Smooth muscle cell (in vitro differentiated cells): ENCODE results near the gene LRRTM4. TPM values are rescaled to one million over a fixed set of nuclear protein-coding genes. Genes with fewer than 3 reads are reported as not detected.
"Not testable (repeated sequence)": the region's sequence is repeated elsewhere in the genome, so short reads cannot be mapped to it uniquely, and the experiment has no call there.

Experiments used
- DNase-seq: peaks from one replicate; lab custom pipeline; 2025; ENCODE audit not compliant: unreplicated experiment; lab: John Stamatoyannopoulos, UW
- H2AFZ ChIP-seq: fragments of 200-600 bp; sonication (generic); 2 replicates; pipeline ENCODE4 v1.6.0; 2016; ENCODE audit warnings: antibody characterized with exemption, low read depth, mild to moderate bottlenecking
- H3F3A ChIP-seq: fragments of 200-600 bp; sonication (generic); 2 replicates; pipeline ENCODE4 v1.6.0; 2017; ENCODE audit warnings: antibody characterized with exemption, low read depth
- H3K27ac ChIP-seq: fragments of 200-600 bp; sonication (generic); 2 replicates; pipeline ENCODE4 v1.5.1; 2016; ENCODE audit warnings: low read depth, mild to moderate bottlenecking
- H3K27me3 ChIP-seq: fragments of 200-600 bp; sonication (generic); 2 replicates; pipeline ENCODE4 v1.6.1; 2016; ENCODE audit warnings: low read depth, mild to moderate bottlenecking
- H3K36me3 ChIP-seq: fragments of 200-600 bp; sonication (generic); 2 replicates; pipeline ENCODE4 v1.5.1; 2016; ENCODE audit warnings: low read depth
- H3K4me1 ChIP-seq: fragments of 200-600 bp; sonication (generic); 2 replicates; pipeline ENCODE4 v1.5.1; 2016; ENCODE audit warnings: low read depth
- H3K4me2 ChIP-seq: fragments of 200-600 bp; sonication (generic); 2 replicates; pipeline ENCODE4 v1.6.0; 2016; ENCODE audit warnings: mild to moderate bottlenecking
- H3K4me3 ChIP-seq: fragments of 200-600 bp; sonication (generic); 2 replicates; pipeline ENCODE4 v1.5.1; 2016; ENCODE audit warnings: mild to moderate bottlenecking
- H3K79me2 ChIP-seq: fragments of 200-600 bp; sonication (generic); 2 replicates; pipeline ENCODE4 v1.6.0; 2016; ENCODE audit warnings: low read depth, mild to moderate bottlenecking
- H3K9ac ChIP-seq: fragments of 200-600 bp; sonication (generic); 2 replicates; pipeline ENCODE4 v1.6.0; 2016; ENCODE audit warnings: low read depth
- H3K9me3 ChIP-seq: fragments of 200-600 bp; sonication (generic); replicated peaks from 2 replicates; pipeline ENCODE4 v1.5.1; 2016; ENCODE audit warnings: low read depth
- H4K20me1 ChIP-seq: fragments of 200-600 bp; sonication (generic); 2 replicates; pipeline ENCODE4 v1.6.0; 2016; ENCODE audit warnings: low read depth
- CTCF ChIP-seq: fragments of 200-600 bp; sonication (generic); IDR thresholded peaks from 2 replicates; pipeline ENCODE4 v1.5.1; 2017; ENCODE audit warnings: borderline replicate concordance, mild to moderate bottlenecking, antibody characterized with exemption; ENCODE audit not compliant: insufficient read depth, poor library complexity, severe bottlenecking
- WGBS: methylation state at CpG from one replicate; pipeline ENCODE4 v1.1.7; 2016; ENCODE audit warnings: low lambda C conversion rate; 5-methylcytosine and 5-hydroxymethylcytosine counted together
- polyA plus RNA-seq: library from polyadenylated mRNA; unstranded; fragments of >200 nt; fragmentation: Nextera tagmentation; extraction: Ambion mirVana; gene quantifications from 2 replicates; pipeline ENCODE4 v1.2.1, GENCODE V29; 2016
- total RNA-seq: library from RNA; depleted of rRNA; stranded (reverse); fragments of >200 nt; gene quantifications from 2 replicates; pipeline ENCODE4 v1.2.3, GENCODE V29; 2014

Gene LRRTM4
- total and polyA plus RNA-seq, 2 experiments from 2014 or later: 1.4 to 5.5 TPM

- no peak overlapping the region for H3K27ac ChIP-seq
- no peak overlapping the region for H3K4me3 ChIP-seq
- no peaks in the 10 kb centered on the region for H4K20me1 ChIP-seq
- TF ChIP-seq CTCF: no peak
- 68% methylated on average over 2 of the region's 2 CpGs for WGBS
- H3K9ac ChIP-seq: no peak overlapping the region
- DNase-seq: no peak
- H3K27me3 ChIP-seq: no peaks in the 10 kb centered on the region
- no peaks in the 10 kb centered on the region for H3K9me3 ChIP-seq
- H3K4me2 ChIP-seq: no peak overlapping the region
- no peaks in the 10 kb centered on the region for H3F3A ChIP-seq
- peaks cover 10% of the 10 kb centered on the region for H3K4me1 ChIP-seq
- H3K36me3 ChIP-seq: no peaks in the 10 kb centered on the region
- no peak overlapping the region for H2AFZ ChIP-seq
- no peaks in the 10 kb centered on the region for H3K79me2 ChIP-seq
These were observed 467.2 kb downstream of the LRRTM4 start for GRCh38 chr2:77054938-77055337.

- Histone ChIP-seq H3K4me3 (no peak overlapping the region), H3K27ac (no peak overlapping the region), H2AFZ (no peak overlapping the region), H3K4me2 (no peak overlapping the region), H3K4me1 (no peaks in the 10 kb centered on the region), H4K20me1 (no peaks in the 10 kb centered on the region), H3K36me3 (no peaks in the 10 kb centered on the region), H3K9ac (no peak overlapping the region), H3K9me3 (no peaks in the 10 kb centered on the region), H3K79me2 (no peaks in the 10 kb centered on the region), H3F3A (no peaks in the 10 kb centered on the region), H3K27me3 (no peaks in the 10 kb centered on the region)
- 85% methylated on average over 1 of the region's 1 CpG for WGBS
- no peak for TF ChIP-seq CTCF
- DNase-seq: no peak
These were observed 475.8 kb downstream of the LRRTM4 start for GRCh38 chr2:77046339-77046738.

- not testable (repeated sequence) for H3K27me3 ChIP-seq, H3K79me2 ChIP-seq, H3F3A ChIP-seq, H3K4me1 ChIP-seq, H3K9me3 ChIP-seq, H2AFZ ChIP-seq, H4K20me1 ChIP-seq, H3K9ac ChIP-seq, H3K36me3 ChIP-seq, H3K4me2 ChIP-seq, H3K4me3 ChIP-seq, H3K27ac ChIP-seq, DNase-seq
- WGBS: 87% methylated on average over 2 of the region's 2 CpGs
These were observed 476.7 kb downstream of the LRRTM4 start for GRCh38 chr2:77045456-77045855.

- peak overlapping the region; percentile 58 for H3K4me2 ChIP-seq
- H3K4me3 ChIP-seq: peak overlapping the region; percentile 26
- no peaks in the 10 kb centered on the region for H3K27me3 ChIP-seq
- no peaks in the 10 kb centered on the region for H4K20me1 ChIP-seq
- H3K9me3 ChIP-seq: no peaks in the 10 kb centered on the region
- WGBS: 41% methylated on average over 4 of the region's 4 CpGs
- TF ChIP-seq CTCF: no peak
- no peak overlapping the region for H3K9ac ChIP-seq
- no peaks in the 10 kb centered on the region for H3K4me1 ChIP-seq
- no peaks in the 10 kb centered on the region for H3K79me2 ChIP-seq
- H3K27ac ChIP-seq: no peak overlapping the region
- no peak for DNase-seq
- peak overlapping the region; percentile 96 for H2AFZ ChIP-seq
- no peaks in the 10 kb centered on the region for H3K36me3 ChIP-seq
- H3F3A ChIP-seq: no peaks in the 10 kb centered on the region
These were observed 487.7 kb downstream of the LRRTM4 start for GRCh38 chr2:77034445-77034844.

- not testable (repeated sequence) for H3F3A ChIP-seq, H3K36me3 ChIP-seq, H3K27ac ChIP-seq, DNase-seq, H3K79me2 ChIP-seq, H3K4me2 ChIP-seq, H3K4me1 ChIP-seq, H3K9me3 ChIP-seq, H3K9ac ChIP-seq, H2AFZ ChIP-seq, H4K20me1 ChIP-seq, H3K4me3 ChIP-seq, H3K27me3 ChIP-seq
- WGBS: 94% methylated on average over 5 of the region's 5 CpGs
These were observed 492.9 kb downstream of the LRRTM4 start for GRCh38 chr2:77029237-77029636.
